PC-3 (cell line): ENCODE results near the gene CXorf49B. TPM values are rescaled to one million over a fixed set of nuclear protein-coding genes. Genes with fewer than 3 reads are reported as not detected.
"Not testable (repeated sequence)": the region's sequence is repeated elsewhere in the genome, so short reads cannot be mapped to it uniquely, and the experiment has no call there.

ENCODE experiments used
- ATAC-seq: fragments of 200-7000 bp; cut with Tn5 transposase; 2 replicates; pipeline ENCODE4 v1.9.1; 2020; ENCODE audit warnings: mild to moderate bottlenecking, moderate library complexity
- BruUV-seq: library from RNA; stranded (reverse); fragments of 400-500 nt; replicated peaks from 2 replicates; lab custom pipeline; 2021; lab: Mats Ljungman, UMichigan
- CTCF ChIA-PET: fragments of 300-600 bp; sonication (Branson Sonifier 250); formaldehyde crosslinking; loops from one replicate; lab custom pipeline; 2022; ENCODE audit warnings: antibody characterized with exemption; lab: Charles Lee
- POLR2A ChIA-PET: fragments of 300-600 bp; sonication (Branson Sonifier 250); formaldehyde crosslinking; loops from one replicate; lab custom pipeline; 2022; ENCODE audit warnings: antibody characterized with exemption; ENCODE audit not compliant: unreplicated experiment; lab: Charles Lee
- DNase-seq: peaks from one replicate; pipeline ENCODE4 v3.0.0-alpha.2; 2015
- H2AFZ ChIP-seq: fragments of 300-600 bp; sonication (generic); 2 replicates; pipeline ENCODE4 v1.6.0; 2016; ENCODE audit warnings: antibody characterized with exemption, low read length
- H3F3A ChIP-seq: fragments of 300-600 bp; sonication (generic); one replicate; pipeline ENCODE4 v1.6.0; 2017; ENCODE audit warnings: antibody characterized with exemption, low read length, control low read depth, mild to moderate bottlenecking; ENCODE audit not compliant: unreplicated experiment
- H3K27ac ChIP-seq: fragments of 300-600 bp; sonication (generic); 2 replicates; pipeline ENCODE4 v1.5.1; 2016; ENCODE audit warnings: mild to moderate bottlenecking, low read length
- H3K27me3 ChIP-seq: fragments of 300-600 bp; sonication (generic); 2 replicates; pipeline ENCODE4 v1.6.1; 2016; ENCODE audit warnings: low read length, mixed read lengths
- H3K36me3 ChIP-seq: fragments of 300-600 bp; sonication (generic); 2 replicates; pipeline ENCODE4 v1.6.1; 2016; ENCODE audit warnings: low read depth, mixed run types, low read length, mixed read lengths
- H3K4me1 ChIP-seq: fragments of 300-600 bp; sonication (generic); 2 replicates; pipeline ENCODE4 v1.5.1; 2016; ENCODE audit warnings: low read length; ENCODE audit not compliant: insufficient read depth
- H3K4me2 ChIP-seq: fragments of 300-600 bp; sonication (generic); 2 replicates; pipeline ENCODE4 v1.6.0; 2016; ENCODE audit warnings: low read length
- H3K4me3 ChIP-seq: fragments of 300-600 bp; sonication (generic); 2 replicates; pipeline ENCODE4 v1.5.1; 2016; ENCODE audit warnings: mild to moderate bottlenecking, low read length, mixed read lengths
- H3K79me2 ChIP-seq: fragments of 300-600 bp; sonication (generic); 2 replicates; pipeline ENCODE4 v1.6.1; 2017; ENCODE audit warnings: low read length, mixed read lengths
- H3K9ac ChIP-seq: fragments of 300-600 bp; sonication (generic); 2 replicates; pipeline ENCODE4 v1.6.0; 2016; ENCODE audit warnings: mild to moderate bottlenecking, low read length
- H3K9me2 ChIP-seq: fragments of 300-600 bp; sonication (generic); replicated peaks from 2 replicates; pipeline ENCODE4 v1.6.1; 2016; ENCODE audit warnings: mixed run types, low read length, mixed read lengths
- H3K9me3 ChIP-seq: fragments of 300-600 bp; sonication (generic); 2 replicates; pipeline ENCODE4 v1.6.1; 2016; ENCODE audit warnings: low read length, mixed read lengths
- H4K20me1 ChIP-seq: fragments of 300-600 bp; sonication (generic); 2 replicates; pipeline ENCODE4 v1.6.1; 2016; ENCODE audit warnings: low read length, mixed read lengths
- intact Hi-C: fragments of 100-400 bp; cut with micrococcal nuclease; formaldehyde crosslinking; loops from 2 replicates; pipeline ENCODE4 v1.9.0; 2023
- total RNA-seq: library from RNA; depleted of rRNA; stranded (reverse); fragments of >200 nt; gene quantifications from 2 replicates; pipeline ENCODE4 v1.2.3, GENCODE V29; 2014

The CXorf49B gene
- total RNA-seq, 1 experiment from 2014 or later, result not detected

DNA sequence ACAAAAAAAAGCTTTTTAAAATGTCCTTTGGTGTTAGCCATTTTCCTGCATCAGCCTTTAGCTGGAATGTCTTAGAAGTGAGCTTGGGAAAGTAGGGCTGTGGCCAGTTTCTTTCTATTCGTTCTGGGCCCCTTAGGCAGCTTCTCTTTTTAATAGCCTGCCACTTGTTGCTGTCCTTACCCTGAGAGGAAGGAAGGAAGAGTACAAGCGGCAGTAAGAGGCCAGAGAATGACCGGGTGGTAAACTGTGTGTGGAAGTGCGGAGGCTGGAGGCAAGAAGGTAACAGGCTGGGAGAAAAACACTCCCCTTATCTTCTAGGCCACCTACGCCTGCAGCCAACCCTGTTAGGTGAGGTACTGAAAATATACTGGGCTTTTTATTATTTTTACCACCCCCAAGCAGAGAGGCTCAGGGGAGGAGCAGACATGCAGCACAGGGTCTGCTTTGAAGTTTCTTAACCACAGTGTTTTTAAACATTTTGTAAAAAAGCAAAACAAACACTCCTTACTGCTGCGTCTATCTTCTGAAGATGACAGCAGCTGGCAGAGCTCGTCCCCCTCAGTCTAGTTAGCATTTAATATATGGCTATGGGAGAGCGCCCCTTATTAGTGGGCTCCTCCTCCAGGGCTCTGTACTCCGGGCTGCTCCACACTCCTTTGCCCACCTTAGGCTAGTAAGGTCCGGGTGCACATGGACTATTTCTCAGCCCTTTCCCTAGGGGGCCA lies 19.2 kb downstream of the CXorf49B start:
- H3K27ac ChIP-seq, H3K9me3 ChIP-seq, H3K4me2 ChIP-seq, ATAC-seq, DNase-seq, H2AFZ ChIP-seq, POLR2A ChIA-PET, intact Hi-C loops, H3K9me2 ChIP-seq, H3K4me3 ChIP-seq, H4K20me1 ChIP-seq, H3K27me3 ChIP-seq, BruUV-seq, H3F3A ChIP-seq, H3K36me3 ChIP-seq, H3K4me1 ChIP-seq, H3K9ac ChIP-seq, CTCF ChIA-PET, H3K79me2 ChIP-seq: not testable (repeated sequence)

DNA sequence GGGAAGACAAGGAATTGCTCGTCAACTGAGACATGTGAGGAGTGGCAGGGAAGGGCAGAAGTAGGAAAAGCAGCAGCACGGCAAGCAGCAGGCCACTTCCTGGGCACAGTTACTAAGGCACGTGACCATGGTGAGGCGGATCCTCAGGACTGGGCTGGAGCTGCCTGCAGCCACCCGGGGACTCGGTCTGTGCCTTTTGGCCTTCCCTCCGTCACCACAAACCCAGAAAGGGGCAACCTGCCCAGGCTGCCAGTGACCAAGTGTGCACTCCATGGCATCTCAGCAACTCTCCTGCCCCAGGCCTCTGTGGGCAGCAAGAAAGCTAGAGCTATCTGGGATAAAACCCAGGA lies 19.8 kb downstream of the CXorf49B start:
- CTCF ChIA-PET, H3K27me3 ChIP-seq, H3F3A ChIP-seq, H3K4me2 ChIP-seq, BruUV-seq, ATAC-seq, H3K4me3 ChIP-seq, H3K4me1 ChIP-seq, H3K27ac ChIP-seq, H2AFZ ChIP-seq, H3K9ac ChIP-seq, H3K9me2 ChIP-seq, POLR2A ChIA-PET, H4K20me1 ChIP-seq, DNase-seq, intact Hi-C loops, H3K36me3 ChIP-seq, H3K9me3 ChIP-seq, H3K79me2 ChIP-seq: not testable (repeated sequence)

DNA sequence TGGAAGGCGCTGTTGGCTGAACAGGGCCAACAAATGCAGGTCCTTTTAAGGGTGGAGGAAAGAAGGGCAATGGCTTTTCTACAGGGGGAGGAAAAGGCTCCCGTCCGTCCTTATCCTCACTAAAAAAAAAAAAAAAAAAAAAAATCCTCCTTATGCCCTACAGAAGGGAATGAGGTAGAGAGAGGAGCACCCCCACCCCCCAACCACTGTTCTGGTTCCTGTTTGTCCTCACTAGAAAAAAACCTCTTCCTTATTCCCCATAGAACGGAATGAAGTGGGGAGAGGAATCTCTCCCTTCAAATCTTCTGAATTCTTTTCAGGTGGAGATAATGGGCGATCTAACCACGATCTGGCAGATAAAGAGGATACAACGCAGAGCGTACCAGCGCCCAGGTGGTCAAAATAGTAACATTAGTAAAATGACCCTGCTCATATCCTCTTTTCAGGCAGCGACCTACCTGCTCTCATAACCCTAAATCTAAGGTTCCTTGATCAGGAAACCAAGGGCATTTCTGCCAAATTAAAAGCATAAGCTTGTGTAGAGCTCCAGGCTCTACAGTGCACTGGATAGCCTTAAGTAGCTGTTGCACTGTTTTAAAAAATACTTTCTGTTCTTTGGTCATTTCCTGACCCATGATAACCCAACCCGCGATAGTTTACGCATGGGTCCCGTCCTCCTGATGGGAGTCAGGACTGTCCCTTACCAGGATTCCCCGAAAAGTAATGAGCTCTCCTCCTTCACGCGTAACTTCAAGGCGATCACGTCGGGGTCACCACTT lies 20.6 kb downstream of the CXorf49B start:
- H3K79me2 ChIP-seq, H3K4me3 ChIP-seq, H3K4me2 ChIP-seq, H3K9me2 ChIP-seq, H3F3A ChIP-seq, H3K27ac ChIP-seq, CTCF ChIA-PET, POLR2A ChIA-PET, H3K4me1 ChIP-seq, H4K20me1 ChIP-seq, H3K9ac ChIP-seq, H3K9me3 ChIP-seq, BruUV-seq, ATAC-seq, DNase-seq, H3K36me3 ChIP-seq, H2AFZ ChIP-seq, intact Hi-C loops, H3K27me3 ChIP-seq: not testable (repeated sequence)

DNA sequence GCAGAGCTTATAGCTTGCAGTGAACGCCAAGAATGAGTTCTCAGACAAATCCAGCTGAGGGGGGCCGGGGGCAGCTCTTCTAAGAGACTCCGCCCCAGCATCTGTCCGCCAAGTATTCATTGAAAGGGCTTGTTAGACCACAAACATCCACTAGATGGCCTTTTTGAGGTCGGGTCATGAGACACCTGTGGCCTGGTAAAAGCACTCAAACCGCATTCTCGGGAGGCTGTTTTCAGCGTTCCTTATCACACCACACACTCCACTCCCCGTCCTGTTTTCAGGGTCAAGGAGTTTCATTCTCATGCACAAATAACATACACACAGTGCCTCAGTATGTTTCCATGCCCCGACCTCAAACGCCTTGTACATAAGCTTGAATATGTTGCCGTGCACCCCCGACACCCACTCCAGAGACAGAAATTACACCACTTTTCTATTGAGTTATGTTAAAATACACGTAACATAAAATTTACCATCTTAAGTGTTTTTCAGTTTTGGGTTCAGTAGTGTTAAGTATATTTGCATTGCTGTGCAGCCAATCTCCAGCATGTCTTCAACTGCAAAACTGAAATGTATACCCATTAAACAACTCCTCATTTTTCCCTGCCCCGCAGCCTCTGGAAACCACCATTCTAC lies 21.3 kb downstream of the CXorf49B start:
- H3K27ac ChIP-seq, H3K4me3 ChIP-seq, H3K4me1 ChIP-seq, H3F3A ChIP-seq, POLR2A ChIA-PET, BruUV-seq, H2AFZ ChIP-seq, H3K36me3 ChIP-seq, CTCF ChIA-PET, H3K9me3 ChIP-seq, H3K27me3 ChIP-seq, H3K4me2 ChIP-seq, DNase-seq, H4K20me1 ChIP-seq, H3K79me2 ChIP-seq, H3K9me2 ChIP-seq, intact Hi-C loops, H3K9ac ChIP-seq: not testable (repeated sequence)
- peak; percentile 68 for ATAC-seq

DNA sequence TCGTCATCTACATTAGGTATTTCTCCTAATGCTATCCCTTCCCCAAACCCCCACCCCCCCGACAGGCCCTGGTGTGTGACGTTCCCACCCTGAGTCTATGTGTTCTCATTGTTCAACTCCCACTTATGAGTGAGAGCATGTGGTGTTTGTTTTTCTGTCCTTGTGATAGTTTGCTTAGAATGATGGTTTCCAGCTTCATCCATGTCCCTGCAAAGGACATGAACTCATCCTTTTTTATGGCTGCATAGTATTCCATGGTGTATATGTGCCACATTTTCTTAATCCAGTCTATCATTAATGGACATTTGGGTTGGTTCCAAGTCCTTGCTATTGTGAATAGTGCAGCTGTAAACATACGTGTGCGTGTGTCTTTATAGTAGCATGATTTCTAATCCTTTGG lies 43.3 kb downstream of the CXorf49B start:
- POLR2A ChIA-PET, H4K20me1 ChIP-seq, H3K4me2 ChIP-seq, H2AFZ ChIP-seq, DNase-seq, CTCF ChIA-PET, H3K79me2 ChIP-seq, H3K9ac ChIP-seq, H3K4me3 ChIP-seq, H3K36me3 ChIP-seq, intact Hi-C loops, H3K27ac ChIP-seq, ATAC-seq, H3K27me3 ChIP-seq, H3K9me3 ChIP-seq, H3F3A ChIP-seq, BruUV-seq, H3K9me2 ChIP-seq, H3K4me1 ChIP-seq: not testable (repeated sequence)
